Right renal pelvis (tissue), 4 donors: ENCODE results near the gene DDX56. TPM values are rescaled to one million over a fixed set of nuclear protein-coding genes. Genes with fewer than 3 reads are reported as not detected.
"Not testable (repeated sequence)": the region's sequence is repeated elsewhere in the genome, so short reads cannot be mapped to it uniquely, and the experiment has no call there.

Experiments used
- DNase-seq, 4 donors: peaks; one replicate each; pipeline ENCODE4 v3.0.0-alpha.2; 2013; ENCODE audit warnings: low read depth in 4 of 4, low spot score in 3 of 4, missing footprints in 1 of 4
- polyA plus RNA-seq, 4 donors: library from polyadenylated mRNA; unstranded; fragments of 120-200 nt; gene quantifications; one replicate each; pipeline ENCODE4 v1.2.1, GENCODE V29; 2013; ENCODE audit not compliant: insufficient read length in 4 of 4

The DDX56 gene
- polyA plus RNA-seq, 4 donors: 73.9 to 91.2 (median 79.1) TPM

DNA sequence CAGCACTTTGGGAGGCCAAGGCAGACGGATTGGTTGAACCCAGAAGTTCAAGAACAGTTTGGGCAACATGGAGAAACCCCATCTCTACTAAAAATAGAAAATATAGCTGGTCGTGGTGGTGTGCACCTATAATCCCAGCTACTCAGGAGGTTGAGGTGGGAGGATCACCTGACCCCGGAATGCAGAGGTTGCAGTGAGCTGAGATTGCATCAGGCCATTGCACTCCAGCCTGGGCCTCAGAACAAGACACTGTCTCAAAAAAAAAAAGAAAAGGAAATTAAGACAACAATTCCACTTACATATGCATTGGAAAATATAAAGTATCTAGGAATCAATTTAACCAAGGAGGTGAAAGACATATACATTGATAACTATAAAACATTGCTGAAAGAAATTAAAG, 25.5 kb upstream of the DDX56 start:
- no peak for DNase-seq

DNA sequence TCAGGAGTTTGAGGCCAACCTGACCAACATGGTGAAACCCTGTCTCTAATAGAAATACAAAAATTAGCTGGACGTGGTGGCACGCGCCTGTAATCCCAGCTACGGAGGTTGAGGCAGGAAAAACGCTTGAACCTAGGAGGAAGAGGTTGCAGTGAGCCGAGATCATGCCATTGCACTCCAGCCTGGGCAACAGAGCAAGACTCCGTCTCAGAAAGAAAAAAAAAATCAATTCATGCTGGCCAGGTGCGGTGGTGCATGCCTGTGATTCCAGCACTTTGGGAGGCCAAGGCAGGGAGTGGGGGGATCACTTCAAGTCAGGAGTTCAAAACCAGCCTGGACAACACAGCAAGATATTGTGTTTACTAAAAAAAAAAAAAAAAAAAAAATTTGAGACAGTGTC, 23.5 kb upstream of the DDX56 start:
- DNase-seq: not testable (repeated sequence)

DNA sequence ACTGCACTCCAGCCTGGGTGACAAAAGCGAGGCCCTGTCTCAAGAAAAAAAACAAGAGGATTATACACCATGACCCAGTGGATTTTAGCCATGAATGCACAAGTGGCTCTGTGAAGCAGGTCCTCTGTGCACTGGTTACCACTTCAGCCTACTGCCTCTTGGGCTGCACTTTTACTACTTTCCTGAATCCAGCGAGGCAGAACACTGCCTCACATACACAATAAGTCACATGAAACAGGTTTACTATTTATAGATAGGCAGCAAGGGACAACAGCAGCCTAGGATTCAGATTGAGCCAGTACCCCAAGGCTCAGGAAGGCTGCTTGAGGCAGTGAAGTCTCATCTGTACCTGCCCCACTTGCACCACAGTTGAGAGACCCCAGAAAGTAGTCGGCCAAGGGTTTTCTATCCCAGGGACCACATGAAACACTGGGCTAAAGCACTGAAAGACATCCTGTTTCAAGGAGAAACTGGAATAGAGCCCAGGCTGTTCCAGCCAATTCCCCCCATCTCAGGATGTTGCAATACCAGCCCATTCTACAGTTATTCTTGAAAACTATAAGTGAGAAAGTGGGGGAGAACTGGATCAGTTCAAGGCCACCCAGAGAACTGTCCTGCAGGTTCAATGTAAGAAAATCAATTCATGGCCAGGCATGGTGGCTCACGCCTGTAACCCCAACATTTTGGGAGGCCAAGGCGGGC, 22.4 kb upstream of the DDX56 start:
- peak in 1 of 4 donors; percentile 52 for DNase-seq

DNA sequence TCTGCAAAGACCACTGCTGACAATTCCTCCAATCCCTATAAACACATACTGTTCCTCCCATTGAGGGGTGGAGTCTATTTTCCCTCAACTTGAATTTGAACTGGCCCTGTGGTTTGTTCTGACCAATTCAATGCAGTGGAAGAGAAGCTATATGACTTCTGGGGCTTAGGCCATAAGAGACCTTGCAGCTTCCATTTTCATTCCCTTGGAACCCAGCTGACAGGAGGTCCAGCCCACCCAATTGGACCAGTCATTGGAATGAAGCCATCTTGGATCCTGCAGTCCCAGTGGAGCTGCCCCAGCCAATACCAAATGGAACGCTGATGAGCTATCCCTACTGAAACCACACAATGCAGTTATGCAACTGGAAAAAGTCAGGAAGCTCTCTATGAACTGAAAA, 17.2 kb upstream of the DDX56 start:
- DNase-seq: no peak

DNA sequence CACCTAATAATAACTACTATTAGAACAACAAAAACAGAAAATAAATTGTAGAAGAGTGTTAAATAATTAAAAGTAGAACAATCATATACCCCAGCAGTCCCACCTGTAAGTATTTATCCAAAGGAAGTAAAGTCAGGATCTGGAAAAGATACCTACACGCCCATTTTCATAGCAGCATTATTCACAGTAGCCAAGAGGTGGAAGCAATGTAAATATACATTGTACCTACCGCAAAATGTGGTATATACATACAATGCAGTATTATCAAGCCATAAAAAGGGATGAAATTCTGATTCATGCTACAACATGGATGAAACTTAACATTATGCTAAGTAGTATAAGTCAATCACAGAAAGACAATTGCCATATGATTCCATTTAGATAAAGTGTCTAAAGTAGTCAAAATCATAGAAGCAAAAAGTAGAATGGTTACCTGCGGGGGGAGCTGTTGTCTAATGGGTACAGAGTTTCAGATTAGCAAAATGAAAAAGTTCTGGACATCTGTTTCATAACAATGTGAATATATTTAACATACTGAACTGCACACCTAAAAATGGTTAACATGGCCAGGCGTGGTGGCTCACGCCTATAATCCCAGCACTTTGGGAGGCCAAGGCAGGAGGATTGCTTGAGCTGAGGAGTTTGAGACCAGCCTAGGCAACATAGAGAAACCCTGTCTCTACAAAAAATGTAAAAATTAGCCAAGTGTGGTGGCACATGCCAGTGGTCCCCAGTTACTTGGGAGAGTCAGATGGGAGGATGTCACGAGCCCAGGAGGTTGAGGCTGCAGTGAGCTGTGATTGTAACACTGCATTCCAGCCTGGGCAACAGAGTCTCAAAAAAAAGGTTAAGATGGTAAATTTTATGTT, 14.4 kb upstream of the DDX56 start:
- DNase-seq: no peak

DNA sequence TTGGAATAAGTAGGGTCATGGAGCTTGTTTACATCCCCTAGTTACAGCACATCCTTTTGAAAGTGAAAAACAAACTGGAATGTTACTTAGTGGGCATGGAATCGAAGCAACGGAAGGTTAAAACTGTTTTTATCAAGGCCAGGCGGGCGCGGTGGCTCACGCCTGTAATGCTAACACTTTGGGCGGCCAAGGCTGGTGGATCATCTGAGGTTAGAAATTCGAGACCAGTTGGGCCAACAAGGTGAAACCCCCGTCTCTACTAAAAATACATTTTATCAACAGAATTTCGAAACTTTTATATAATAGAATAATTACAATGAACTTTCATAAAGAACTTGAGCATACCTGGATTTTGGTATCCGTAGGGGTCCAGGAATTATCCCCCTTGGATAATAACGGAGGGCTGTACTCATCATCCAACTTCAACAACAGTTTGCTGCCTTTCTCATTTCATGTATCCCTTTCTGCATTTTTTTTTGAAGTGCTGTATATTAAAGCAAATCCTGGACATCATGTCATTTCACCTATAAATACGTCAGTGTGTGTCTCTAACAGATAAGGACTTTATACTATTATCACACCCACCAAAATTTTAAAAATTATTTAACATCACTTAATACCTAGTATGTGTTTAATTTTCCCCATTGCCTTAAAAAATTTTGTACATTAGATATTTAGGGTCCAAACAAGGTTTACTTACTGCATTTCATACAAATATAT, 9.6 kb upstream of the DDX56 start:
- no peak for DNase-seq

DNA sequence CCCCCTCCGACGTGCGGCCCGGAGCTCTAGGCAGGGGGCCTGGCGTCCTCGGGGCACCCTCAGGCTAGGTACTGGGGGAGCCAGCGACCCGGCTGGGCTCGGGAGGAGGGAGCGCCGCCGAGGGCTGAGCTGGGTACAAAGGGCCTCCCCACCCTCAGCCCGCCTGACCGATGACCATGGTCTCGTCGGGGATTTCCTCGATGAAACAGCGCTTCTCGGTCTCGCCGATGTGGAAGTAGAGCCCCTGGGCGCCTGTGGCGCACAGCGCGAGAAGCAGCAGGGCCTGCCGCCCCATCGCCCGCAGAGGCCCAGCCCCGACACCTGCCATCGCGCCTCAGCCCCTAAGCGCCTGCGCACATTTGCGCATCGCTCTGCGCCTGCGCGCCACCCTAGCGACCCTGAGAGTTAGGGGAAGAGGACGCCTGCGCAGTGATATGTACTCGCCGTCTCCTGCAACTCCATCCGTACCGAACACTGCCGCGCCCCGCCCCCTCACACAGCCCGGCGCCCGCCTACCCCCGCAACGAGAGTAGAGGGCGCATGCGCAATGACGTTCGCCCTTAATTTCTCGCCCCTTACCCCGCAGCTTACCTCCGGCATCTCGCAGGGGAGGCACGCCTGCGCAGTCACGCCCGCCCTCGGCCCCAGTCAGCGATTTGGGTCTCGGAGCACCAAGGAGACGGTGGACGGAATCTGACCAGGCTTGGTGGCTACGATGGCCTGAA, 8.3 kb upstream of the DDX56 start, which contains the start of gene TMED4:
TMED4 (minus strand) TSS at position 353 of the 725 bp plus-strand sequence; CDS start at position 328, 25 bp downstream.
- peak; percentile 97 to 99 (median 98) for DNase-seq

DNA sequence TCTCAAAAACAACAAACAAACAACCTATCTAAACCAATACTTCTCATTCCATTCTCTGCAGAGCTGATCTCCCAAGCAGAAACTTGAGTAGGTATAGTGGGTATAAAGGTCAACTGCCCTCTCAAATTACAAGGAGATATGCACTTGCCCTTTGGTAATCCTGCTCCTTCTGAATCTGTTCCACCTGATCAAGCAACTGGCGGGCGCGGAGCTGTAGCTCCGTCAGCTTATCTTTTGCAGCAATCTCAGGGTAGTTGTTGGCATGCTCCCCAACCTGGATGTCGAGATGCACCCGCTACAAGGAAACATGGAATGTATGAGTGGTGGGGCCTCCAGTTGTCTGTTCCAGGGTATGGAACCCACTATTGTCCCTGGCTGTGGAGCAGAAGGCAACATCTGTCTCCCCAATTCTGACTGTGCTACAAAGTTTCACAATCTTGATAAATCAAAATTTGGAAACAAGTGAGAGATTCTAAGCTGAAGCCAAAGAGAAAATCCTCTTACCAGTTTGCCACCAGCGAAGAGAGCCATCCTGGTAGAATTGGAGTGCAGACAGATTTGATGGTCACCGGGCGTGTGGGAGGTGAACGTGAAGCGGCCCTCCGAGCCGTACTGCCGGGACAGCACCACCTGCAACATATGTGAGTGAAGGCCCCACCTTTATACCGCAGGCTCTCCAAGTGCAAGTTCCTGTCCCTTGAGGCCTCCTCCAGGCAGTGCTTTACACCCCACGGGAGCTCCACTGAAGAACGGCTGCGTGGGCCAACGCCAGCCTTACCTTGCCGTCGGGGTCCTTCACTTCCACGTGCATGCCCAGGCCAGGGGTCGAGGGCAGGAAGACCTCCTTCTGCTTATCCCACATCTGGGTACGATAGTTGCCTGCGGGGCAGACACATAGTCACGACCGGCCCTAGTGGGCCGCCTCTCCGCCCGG, 7.5 kb upstream of the DDX56 start:
- no peak for DNase-seq

DNA sequence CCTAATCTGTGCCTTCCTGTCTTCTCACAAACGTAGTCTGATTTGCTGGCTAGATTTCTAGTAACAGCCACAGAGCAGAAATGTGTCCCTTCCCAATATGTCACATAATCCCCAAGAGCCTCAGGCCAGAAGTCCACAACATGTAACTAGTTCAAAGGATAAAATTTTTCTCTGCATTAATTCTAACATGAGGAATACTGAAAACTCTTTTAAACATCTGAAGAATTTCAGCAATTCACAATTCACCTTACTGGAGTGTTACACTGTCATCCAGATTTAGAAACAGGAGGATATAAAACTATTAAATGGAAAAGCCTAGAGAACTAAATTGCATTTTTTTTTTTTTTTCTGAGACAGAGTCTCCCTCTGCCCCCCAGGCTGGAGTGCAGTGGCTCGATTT, 2.5 kb upstream of the DDX56 start:
- DNase-seq: no peak

DNA sequence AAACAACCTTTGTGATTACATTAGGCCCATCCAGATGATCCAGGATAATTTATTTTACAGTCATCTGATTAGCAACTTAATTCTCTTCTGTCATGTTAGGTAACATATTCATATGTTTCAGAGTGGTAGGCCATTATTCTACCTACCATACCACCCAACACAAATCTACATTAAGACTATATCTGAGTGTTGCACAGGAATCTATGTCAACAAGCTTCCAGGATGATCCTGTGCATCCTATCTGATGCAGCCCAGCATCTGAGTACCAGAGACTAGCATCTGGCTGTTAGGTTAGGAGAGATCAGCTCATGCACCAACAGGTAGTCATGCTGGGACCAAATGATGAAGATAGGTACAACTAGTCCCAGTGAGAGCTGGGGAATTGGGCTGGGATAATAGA, 1.3 kb upstream of the DDX56 start:
- DNase-seq: no peak

DNA sequence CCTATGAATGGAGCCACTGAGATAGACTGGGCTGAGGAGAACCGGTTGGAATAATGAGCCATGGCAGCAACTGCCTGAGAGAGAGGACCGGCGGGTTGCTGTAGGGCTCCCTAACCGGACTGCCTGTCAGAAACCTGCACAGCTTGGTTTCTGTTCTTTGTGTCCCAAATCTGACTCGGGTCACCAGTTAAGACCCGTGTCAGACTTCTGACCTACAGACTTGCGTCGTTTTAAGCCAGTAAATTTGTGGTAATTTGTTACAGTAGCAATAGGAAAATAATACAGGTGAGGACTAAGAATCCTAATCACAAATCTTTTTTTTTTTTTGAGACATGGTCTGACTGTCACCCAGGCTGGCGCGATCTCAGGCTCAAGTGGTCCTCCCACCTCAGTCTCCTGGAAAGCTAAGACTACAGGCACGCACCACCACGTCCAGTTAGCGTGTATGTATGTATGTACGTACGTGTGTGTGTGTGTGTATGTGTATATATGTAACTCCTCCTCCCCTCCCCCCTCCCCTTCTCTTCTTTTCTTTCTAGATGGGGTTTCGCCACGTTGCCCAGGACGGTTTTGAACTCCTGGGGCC, 672 bp upstream of the DDX56 start:
- no peak for DNase-seq

DNA sequence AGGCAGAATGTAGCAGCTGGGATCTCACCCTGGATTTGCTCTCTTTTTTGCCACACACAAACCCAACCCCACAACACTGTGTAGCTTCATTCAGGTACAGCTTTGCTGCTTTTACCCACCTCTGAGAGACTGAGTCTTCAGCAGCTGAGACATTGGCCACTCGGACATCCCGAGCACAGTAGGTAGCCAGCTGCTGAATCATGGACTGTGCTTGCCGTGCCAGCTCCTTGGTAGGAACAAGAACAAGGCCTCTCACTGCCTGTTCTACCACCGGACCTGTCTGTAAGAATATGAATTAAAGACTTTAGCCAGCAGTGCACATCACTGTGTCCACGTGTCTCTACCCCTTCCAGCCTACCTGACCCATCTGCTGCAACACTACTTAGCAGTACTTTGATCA, 937 bp downstream of the DDX56 start:
- DNase-seq: no peak

DNA sequence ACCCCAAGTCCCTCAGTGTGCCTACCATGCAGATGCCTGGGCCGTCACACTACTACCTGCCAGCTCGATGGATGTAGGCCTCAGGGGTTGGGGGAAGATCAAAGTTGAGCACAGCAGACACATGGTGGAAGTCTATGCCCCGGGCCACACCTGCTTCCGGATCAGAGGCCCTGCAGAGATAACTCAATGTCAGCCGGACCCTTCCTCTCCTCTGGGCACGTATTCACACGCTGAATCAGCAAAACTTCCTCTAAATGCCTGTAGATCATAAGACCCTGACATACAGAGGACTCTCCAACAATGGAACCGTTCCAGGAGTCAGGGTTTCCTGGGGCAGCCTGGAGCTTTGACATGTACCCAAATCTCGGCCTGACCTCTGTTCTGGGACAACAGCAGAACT, 3.7 kb downstream of the DDX56 start:
- no peak for DNase-seq

DNA sequence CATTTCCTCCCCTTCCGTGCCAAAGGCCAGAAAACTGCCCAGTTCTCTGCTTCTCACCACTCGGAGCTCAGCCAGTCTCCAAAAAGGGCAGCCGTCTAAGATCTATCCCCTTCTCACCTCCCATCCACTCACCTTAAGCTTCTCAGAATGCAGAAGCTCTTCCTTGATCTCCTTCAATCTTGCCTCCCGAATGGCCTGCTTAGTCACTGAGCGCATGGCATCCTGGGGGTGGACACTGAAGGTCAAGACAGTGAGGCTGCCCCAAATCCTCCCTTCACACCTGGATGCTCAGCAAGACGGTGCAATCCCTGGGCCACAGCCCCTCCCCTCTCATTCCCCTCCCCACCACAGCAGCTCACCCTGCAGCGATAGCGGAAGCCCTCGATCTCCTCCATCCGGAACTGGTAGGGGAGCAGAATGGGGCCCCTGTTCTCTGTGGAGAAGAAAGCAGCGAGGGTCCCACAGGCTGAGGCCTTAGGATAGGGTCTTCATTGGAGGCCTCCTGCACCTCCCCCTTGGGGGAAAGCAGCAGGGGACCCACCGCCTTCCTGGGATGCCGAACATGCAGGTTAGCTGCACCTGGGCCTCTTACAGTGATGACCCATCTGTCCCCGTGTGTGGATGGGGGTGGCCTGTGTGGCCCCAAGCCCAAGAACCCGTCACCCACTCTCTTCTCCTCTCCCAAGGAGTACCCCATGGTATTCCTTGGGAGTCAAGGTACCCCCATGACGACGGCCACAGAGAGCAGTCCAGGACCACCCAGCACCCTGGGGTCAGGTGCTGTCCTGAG, 4.7 kb downstream of the DDX56 start:
- no peak for DNase-seq

DNA sequence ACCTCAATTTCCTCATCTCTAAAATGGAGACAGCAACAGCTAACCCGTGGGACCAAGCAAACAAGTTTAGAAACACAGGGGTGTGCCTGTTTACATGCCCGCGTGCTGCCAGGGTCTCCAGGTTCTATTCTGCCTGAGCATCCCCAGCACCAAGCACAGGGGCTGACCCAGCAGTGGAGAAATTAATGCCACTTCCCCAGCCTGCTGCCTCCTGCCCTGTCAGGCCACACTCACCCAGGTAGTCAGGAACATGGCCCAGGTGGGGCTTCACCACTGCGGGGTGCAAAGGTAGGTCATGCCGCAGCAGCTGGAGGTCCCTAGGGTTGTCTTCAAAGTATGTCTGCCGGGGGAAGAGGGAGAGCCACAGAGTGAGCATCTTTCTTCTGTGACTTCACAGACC, 5.8 kb downstream of the DDX56 start:
- DNase-seq: no peak

DNA sequence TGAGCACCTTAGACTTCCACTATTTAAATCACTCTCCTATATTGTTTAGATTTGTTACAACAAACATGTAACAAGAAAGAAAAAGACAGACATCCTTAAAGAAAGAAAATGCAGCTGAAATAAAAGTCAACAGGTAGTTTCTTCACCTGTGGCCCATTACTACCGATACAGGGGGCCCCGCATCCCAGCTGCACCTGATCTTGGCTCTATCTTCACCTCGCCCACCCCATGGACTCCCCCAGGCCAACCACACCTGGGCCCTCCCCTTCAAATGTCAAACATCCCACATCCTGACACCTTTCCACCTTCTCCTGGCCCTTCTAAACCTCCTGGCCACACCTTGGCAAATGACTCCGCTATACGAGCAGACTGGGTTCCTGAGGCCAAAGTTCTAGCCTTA, 7.0 kb downstream of the DDX56 start:
- DNase-seq: no peak

DNA sequence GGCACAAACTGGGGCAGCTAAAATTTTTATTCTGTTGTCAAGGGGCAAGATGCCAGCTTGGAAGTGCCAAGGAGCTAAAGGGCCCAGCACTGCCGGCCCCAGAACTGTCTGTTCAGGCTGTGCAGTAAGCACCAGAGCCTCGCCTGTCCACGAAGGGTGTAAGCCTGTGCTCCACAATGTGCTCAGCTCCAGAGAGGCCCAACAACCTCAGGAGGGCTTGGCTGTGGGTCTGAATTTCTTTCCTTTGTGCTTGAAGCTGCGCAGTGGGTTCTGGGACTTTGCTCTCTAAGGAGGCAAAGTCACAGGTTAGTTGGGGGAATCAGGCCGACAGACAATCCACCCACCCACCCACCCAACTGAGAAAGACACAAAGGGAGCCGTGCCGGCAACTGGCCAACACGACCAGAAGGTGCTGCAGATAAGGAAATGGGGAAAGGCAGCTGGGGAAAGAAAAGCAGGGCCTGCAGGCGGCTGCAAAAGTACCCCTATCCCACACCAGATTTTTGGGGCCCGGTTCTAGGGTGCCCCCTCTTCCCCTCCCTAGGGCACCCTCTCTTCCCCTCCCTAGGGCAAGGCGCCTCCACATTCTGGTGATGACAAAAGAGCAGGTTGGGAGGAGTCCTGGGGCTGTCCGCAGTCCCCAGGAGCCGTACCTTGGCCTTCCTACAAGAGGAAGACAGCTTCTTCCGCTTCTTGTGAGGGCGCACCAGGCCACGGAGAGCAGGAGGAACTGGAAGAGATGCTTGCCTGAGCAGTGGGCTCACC, 7.7 kb downstream of the DDX56 start:
- no peak for DNase-seq
